GM12878 (cell line): ENCODE results near the gene MCC. TPM values are rescaled to one million over a fixed set of nuclear protein-coding genes. Genes with fewer than 3 reads are reported as not detected.

Source experiments
- ATAC-seq: fragments of 200-7000 bp; cut with Tn5 transposase; 3 replicates; pipeline ENCODE4 v1.9.1; 2020; ENCODE audit warnings: mild to moderate bottlenecking, moderate library complexity
- BruUV-seq: library from RNA; stranded (reverse); fragments of 400-500 nt; replicated peaks from 2 replicates; lab custom pipeline; 2021; lab: Mats Ljungman, UMichigan
- CTCF ChIA-PET: fragments of 300-600 bp; sonication (Branson Sonifier 250); formaldehyde crosslinking; extraction: SDS; loops from one replicate; lab custom pipeline; 2021; ENCODE audit warnings: inconsistent platforms; lab: Yijun Ruan, JAX
- POLR2A ChIA-PET: fragments of 350-600 bp; formaldehyde crosslinking; extraction: SDS; loops from one replicate; lab custom pipeline; 2021; ENCODE audit warnings: inconsistent platforms; lab: Charles Lee
- RAD21 ChIA-PET: fragments of 300-600 bp; sonication (Branson Sonifier 250); formaldehyde crosslinking; loops from one replicate; lab custom pipeline; 2023; ENCODE audit warnings: antibody characterized with exemption; ENCODE audit not compliant: unreplicated experiment; lab: Charles Lee
- SMC1A ChIA-PET: fragments of 300-600 bp; sonication (Branson Sonifier 250); formaldehyde crosslinking; loops from one replicate; lab custom pipeline; 2023; ENCODE audit not compliant: unreplicated experiment, uncharacterized antibody; lab: Charles Lee
- DNase-seq: peaks from one replicate; pipeline ENCODE4 v3.0.0-alpha.2; 2011; ENCODE audit warnings: low read depth, low spot score
- FAIRE-seq: peaks from 3 replicates; lab custom pipeline; 2011; peaks lifted over from hg19 to GRCh38; lab: Jason Lieb, UNC
- H2AFZ ChIP-seq: 2 replicates; pipeline ENCODE4 v1.6.0; 2011; ENCODE audit warnings: low read depth, low read length, control low read depth; ENCODE audit not compliant: control insufficient read depth
- H3K27ac ChIP-seq: 2 replicates; pipeline ENCODE4 v1.5.1; 2011; ENCODE audit warnings: control low read depth; ENCODE audit not compliant: control insufficient read depth, insufficient read depth
- H3K27me3 ChIP-seq, 2 experiments: replicated peaks in 1 of 2; 2 replicates each; pipeline versions ENCODE4 v1.6.0 to v1.6.1; 2011; ENCODE audit warnings: low read length in 1 of 2; ENCODE audit not compliant: control insufficient read depth in 2 of 2, insufficient read depth in 2 of 2
- H3K36me3 ChIP-seq, 2 experiments: 2 replicates each; pipeline ENCODE4 v1.5.1; 2011; ENCODE audit warnings: low read length in 1 of 2; ENCODE audit not compliant: control insufficient read depth in 2 of 2, insufficient read depth in 2 of 2
- H3K4me1 ChIP-seq: 2 replicates; pipeline ENCODE4 v1.6.1; 2011; ENCODE audit warnings: mild to moderate bottlenecking, low read length, moderate library complexity, mixed read lengths; ENCODE audit not compliant: control insufficient read depth, insufficient read depth
- H3K4me2 ChIP-seq: 2 replicates; pipeline ENCODE4 v1.6.0; 2011; ENCODE audit warnings: control low read depth; ENCODE audit not compliant: control insufficient read depth, insufficient read depth
- H3K4me3 ChIP-seq: fragments of 200-600 bp; sonication (generic); 2 replicates; pipeline ENCODE4 v1.5.1; 2016
- H3K79me2 ChIP-seq: 2 replicates; pipeline ENCODE4 v1.6.0; 2011; ENCODE audit warnings: low read length; ENCODE audit not compliant: control insufficient read depth, insufficient read depth
- H3K9ac ChIP-seq: 2 replicates; pipeline ENCODE4 v1.8.0; 2011; ENCODE audit warnings: low read length, control low read depth, mixed read lengths; ENCODE audit not compliant: control insufficient read depth, insufficient read depth
- H3K9me3 ChIP-seq: replicated peaks from 3 replicates; pipeline ENCODE4 v1.5.1; 2011; ENCODE audit warnings: mild to moderate bottlenecking, low read length; ENCODE audit not compliant: control insufficient read depth, insufficient read depth
- H4K20me1 ChIP-seq: 2 replicates; pipeline ENCODE4 v1.6.0; 2011; ENCODE audit not compliant: control insufficient read depth, insufficient read depth
- ASH2L ChIP-seq: fragments of 300-600, 200-600 bp; sonication (generic); IDR thresholded peaks from 2 replicates; pipeline ENCODE4 v1.6.1; 2017; ENCODE audit warnings: low read depth, mild to moderate bottlenecking, borderline replicate concordance
- CBX5 ChIP-seq: sonication (generic); IDR thresholded peaks from 2 replicates; pipeline ENCODE4 v1.6.1; 2016; ENCODE audit warnings: low read depth, moderate library complexity, mild to moderate bottlenecking, inconsistent platforms
- MTA3 ChIP-seq: IDR thresholded peaks from 2 replicates; pipeline ENCODE4 v1.6.1; 2012; ENCODE audit warnings: low read length, inconsistent platforms, borderline replicate concordance
- RUNX3 ChIP-seq: IDR thresholded peaks from 2 replicates; pipeline ENCODE4 v1.6.1; 2012; ENCODE audit warnings: low read length, inconsistent platforms
- whole genome bisulfite sequencing: methylation state at CpG from one replicate; pipeline ENCODE4 v1.1.6; 2016; ENCODE audit warnings: low lambda C conversion rate; ENCODE audit not compliant: insufficient replicate concordance, insufficient coverage; ENCODE audit errors: missing lambda C conversion rate; 5-methylcytosine and 5-hydroxymethylcytosine counted together
- in situ Hi-C: fragments of 300-500 bp; cut with MboI; formaldehyde crosslinking; loops from 9 replicates; pipeline ENCODE4 v1.14.3; 2018; ENCODE audit warnings: mixed read lengths
- intact Hi-C: fragments of 100-400 bp; cut with micrococcal nuclease; formaldehyde crosslinking; loops from one replicate; pipeline ENCODE4 v1.14.2; 2022; ENCODE audit not compliant: unreplicated experiment
- polyA plus RNA-seq, 11 experiments: library from polyadenylated mRNA; depleted of rRNA in 4 of 11; unstranded in 6 of 11; stranded (reverse) in 5 of 11; fragments of >200 nt; fragmentation: Nextera tagmentation in 4 of 11; fragmentation: Illumina TruSeq in 1 of 11; extraction: Ambion mirVana in 4 of 11; extraction: Trizol in 1 of 11; gene quantifications; 1 replicate in 1 of 11; 2 replicates in 10 of 11; pipeline versions ENCODE4 v1.2.1 to v1.2.3, GENCODE V29; 2011 to 2016; ENCODE audit warnings: inconsistent platforms in 2 of 11, missing spikeins in 2 of 11, low read depth in 1 of 11
- total RNA-seq, 4 experiments: library from RNA; depleted of rRNA in 3 of 4; stranded (reverse); fragments of >200 nt in 3 of 4; fragmentation: Illumina TruSeq in 1 of 4; extraction: Trizol in 1 of 4; gene quantifications; 2 replicates each; pipeline versions ENCODE4 v1.2.1 to v1.2.3, GENCODE V29; 2013 to 2021

The MCC gene
- total and polyA plus RNA-seq, 10 of the 15 experiments (the other 5 are each of a cell fraction or from before 2014, with no cell fraction given) = 0.03 to 0.86 (median 0.16) TPM

GRCh38 chr5:113061846-113062780, 426.1 kb downstream of the MCC start:
- SMC1A ChIA-PET = interaction anchor here (0.6 to 1.1 kb wide), 3 partner anchors 10 to 91 kb away, joined by 3 to 5 read pairs (median 3); no protein-coding TSS in a partner anchor
- Histone ChIP-seq H2AFZ (no peak overlapping the region), H3K9me3 (no peaks in the 10 kb centered on the region), H3K79me2 (no peaks in the 10 kb centered on the region)
- no peak for TF ChIP-seq CBX5
- TF ChIP-seq RUNX3 = 0 out of 2 replicates have a peak, but pooled peaks have one; percentile 33
- TF ChIP-seq, all 136 proteins: peak for 1
- no peak overlapping the region for H3K9ac ChIP-seq
- no peak overlapping the region for H3K4me2 ChIP-seq
- H3K36me3 ChIP-seq = no peaks in the 10 kb centered on the region
- H4K20me1 ChIP-seq = no peaks in the 10 kb centered on the region
- ChIA-PET CTCF (interaction anchor here (1.0 kb wide), 1 partner anchor 11 kb away, joined by 5 read pairs; no protein-coding TSS in a partner anchor), RAD21 (no interaction called here), POLR2A (interaction anchor here (0.6 kb wide), 1 partner anchor 133 kb away, joined by 4 read pairs; no protein-coding TSS in a partner anchor)
- ATAC-seq = no peak
- FAIRE-seq = no peak
- no peak overlapping the region for H3K4me3 ChIP-seq
- WGBS = 57% methylated on average over 5 of the region's 5 CpGs
- DNase-seq = no peak
- peaks cover 8% of the 10 kb centered on the region; the same call in 1 of the 2 replicates for H3K4me1 ChIP-seq
- BruUV-seq = no TSS peak
- intact Hi-C loops (no loop called here), in situ Hi-C loops (no loop called here)
- H3K27ac ChIP-seq = no peak overlapping the region
- H3K27me3 ChIP-seq = no peaks in the 10 kb centered on the region; a peak in 2 of 4 replicates

DNA sequence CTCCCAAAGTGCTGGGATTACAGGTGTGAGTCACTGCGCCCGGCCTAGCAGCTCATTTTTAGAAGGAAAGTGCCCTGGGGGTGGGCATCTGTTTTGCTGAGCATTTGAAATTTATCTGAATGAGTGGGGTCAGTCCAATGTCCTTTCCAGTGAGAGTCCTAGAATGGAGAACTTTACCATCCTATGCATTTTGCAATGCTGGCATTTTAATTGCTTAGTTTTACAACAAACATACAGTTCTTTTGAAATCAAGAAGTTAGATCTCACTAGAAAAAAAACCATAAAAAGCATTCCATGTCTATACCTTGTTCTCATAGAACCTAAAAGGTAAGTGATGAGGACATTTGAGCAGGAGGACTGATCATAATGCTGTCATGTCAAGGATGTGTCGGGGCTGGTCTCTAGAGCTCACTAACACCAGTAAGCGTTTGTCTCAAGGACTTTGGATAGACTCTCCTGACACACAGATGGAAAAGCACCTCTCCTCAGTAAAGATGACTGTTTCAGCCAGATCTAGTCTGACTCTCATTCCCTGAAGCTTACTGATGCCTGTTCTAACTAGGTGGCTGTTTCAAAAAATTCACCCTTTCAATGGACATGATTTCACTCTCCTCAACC, 427.7 kb downstream of the MCC start:
- in situ Hi-C loops = no loop called here
- Histone ChIP-seq H4K20me1 (no peaks in the 10 kb centered on the region), H3K27me3 (no peaks in the 10 kb centered on the region; a peak in 2 of 4 replicates)
- 57% methylated on average over 4 of the region's 4 CpGs for WGBS
- TF ChIP-seq RUNX3 (no peak), MTA3 (no peak), ASH2L (no peak)
- TF ChIP-seq, all 136 proteins: peak for 0
- no peaks in the 10 kb centered on the region for H3K79me2 ChIP-seq
- H3K4me2 ChIP-seq = no peak overlapping the region
- ChIA-PET CTCF (no interaction called here), POLR2A (no interaction called here), RAD21 (no interaction called here), SMC1A (interaction anchor here (0.6 kb wide), 1 partner anchor 111 kb away, joined by 3 read pairs; no protein-coding TSS in a partner anchor)
- ATAC-seq (no peak), DNase-seq (no peak), FAIRE-seq (no peak)
- H3K4me1 ChIP-seq = peaks cover 8% of the 10 kb centered on the region; the same call in 1 of the 2 replicates
- H2AFZ ChIP-seq = no peak overlapping the region
- no peaks in the 10 kb centered on the region for H3K36me3 ChIP-seq
- no peak overlapping the region for H3K9ac ChIP-seq
- no TSS peak for BruUV-seq
- no peak overlapping the region for H3K4me3 ChIP-seq
- intact Hi-C loops = no loop called here
- H3K27ac ChIP-seq = no peak overlapping the region
- H3K9me3 ChIP-seq = no peaks in the 10 kb centered on the region
